GM12892 (cell line): ENCODE data around the gene RARRES2.
"Not testable (repeated sequence)": the region's sequence is repeated elsewhere in the genome, so short reads cannot be mapped to it uniquely, and the experiment has no call there.

Experiments
- POLR2A ChIP-seq: IDR thresholded peaks from 2 replicates; pipeline ENCODE4 v1.6.1; 2011; ENCODE audit warnings: low read depth, low read length, control low read depth
- POLR2AphosphoS5 ChIP-seq: IDR thresholded peaks from 2 replicates; pipeline ENCODE4 v1.6.1; 2011; ENCODE audit warnings: low read depth, low read length, control low read depth
- TAF1 ChIP-seq: IDR thresholded peaks from 2 replicates; pipeline ENCODE4 v1.6.1; 2011; ENCODE audit warnings: low read depth, mild to moderate bottlenecking, control low read depth, low read length, borderline replicate concordance

DNA sequence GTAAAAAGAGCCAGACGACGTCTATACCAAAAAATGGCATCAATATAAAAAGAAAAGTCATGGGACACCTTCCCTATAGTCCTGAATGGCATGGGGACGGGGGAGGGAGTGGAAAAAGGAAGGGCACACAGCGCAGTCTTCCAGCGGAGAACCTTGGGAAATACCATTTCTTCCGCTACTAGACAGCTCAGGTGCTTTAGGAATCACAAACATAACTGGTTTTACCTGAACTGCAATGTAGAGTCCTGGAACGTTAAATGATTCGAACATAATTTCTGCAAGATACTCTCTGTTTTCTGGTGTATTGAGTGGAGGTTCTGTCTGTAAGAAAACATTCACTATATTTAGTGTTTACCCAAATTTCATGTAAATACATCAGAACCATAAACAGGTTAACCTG lies 46.4 kb downstream of the RARRES2 start:
- TF ChIP-seq TAF1, POLR2A, POLR2AphosphoS5: not testable (repeated sequence)
